Measurements from ENCODE around the gene FOXP1. TPM values are rescaled to one million over a fixed set of nuclear protein-coding genes. Genes with fewer than 3 reads are reported as not detected.

The FOXP1 gene
- polyA plus RNA-seq, 4 donors, result 31.3 to 39.3 (median 33.6) TPM

DNA sequence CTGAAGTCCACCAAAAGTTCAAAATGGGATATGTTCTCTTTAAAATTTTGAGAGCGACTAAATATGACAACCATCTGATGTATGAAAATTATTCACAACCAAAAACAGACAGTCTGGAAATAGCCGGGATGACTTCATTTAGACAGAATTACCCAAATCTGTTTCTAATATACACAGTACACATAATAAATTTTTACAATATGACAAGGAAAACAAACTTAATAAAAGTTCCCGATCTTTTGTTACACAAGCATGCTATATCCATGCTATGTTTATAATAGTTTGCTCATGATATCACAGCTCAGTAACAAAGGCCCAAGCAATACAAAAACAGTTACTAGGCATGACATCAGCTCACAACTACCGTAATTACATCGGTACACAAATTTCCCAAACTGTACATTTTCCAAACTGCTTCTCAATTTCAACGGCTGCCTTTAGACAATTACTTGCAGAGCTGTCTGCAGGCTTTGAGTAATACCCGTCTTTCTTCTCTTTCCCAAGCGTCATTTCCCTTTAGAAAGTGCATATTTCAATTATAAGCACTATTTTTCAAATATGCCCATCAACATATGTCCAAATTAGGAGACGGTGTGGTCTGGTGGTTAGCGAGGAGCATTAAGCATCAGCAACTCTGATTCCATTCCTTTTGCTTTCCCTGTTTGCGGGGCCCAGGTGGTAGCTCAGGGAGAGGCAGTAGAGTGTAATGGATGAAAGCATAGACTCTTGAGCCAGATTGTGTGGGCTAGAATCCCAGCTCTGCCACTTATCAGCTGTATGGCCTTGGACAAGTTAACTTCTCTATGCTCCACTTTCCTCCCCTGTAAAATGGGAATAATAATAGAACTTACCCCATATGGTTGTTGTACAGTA, 481.2 kb downstream of the FOXP1 start:
- DNase-seq (ENCODE audit: low read depth in 4 of 4, low spot score in 3 of 4), result no peak

DNA sequence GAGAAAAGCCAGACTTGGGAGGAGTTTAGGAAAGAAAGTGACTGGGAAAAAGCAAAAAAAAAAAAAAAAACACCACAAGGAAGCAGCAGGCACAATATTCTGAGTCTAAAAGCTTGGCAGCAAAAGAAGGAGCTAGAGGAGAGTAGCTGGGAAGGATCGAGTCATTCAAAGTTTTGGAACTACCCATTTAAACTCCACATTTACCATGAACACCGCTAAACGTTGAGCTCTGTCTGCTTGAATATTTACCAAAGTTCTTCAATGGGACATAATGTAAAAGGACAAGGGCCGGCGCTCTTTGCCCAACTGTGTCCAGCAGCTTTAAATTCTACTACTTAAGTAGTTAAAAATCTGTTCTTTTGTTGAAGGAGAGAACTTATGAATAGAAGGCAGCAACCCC, 481.9 kb downstream of the FOXP1 start:
- DNase-seq (ENCODE audit: low read depth in 4 of 4, low spot score in 3 of 4), result no peak

DNA sequence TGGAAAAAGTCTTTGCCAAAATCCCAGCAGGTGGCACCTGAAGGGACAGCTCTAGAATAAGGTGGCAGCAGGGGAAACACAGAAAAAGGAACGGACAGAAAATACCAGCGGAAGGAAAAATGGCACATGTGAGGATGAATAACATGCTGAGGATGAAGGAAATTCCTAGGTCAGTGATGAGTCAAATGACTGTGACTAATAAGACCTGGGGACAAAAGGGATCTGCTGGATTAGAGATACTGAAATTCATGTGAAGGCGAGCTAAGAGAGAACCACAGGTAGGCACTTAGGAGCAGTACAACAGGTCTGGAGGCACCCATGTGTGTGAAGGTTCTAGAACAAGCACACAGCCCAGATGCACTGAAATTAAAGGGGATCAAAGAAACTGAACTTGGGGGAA, 482.5 kb downstream of the FOXP1 start:
- no peak for DNase-seq (ENCODE audit: low read depth in 4 of 4, low spot score in 3 of 4)

DNA sequence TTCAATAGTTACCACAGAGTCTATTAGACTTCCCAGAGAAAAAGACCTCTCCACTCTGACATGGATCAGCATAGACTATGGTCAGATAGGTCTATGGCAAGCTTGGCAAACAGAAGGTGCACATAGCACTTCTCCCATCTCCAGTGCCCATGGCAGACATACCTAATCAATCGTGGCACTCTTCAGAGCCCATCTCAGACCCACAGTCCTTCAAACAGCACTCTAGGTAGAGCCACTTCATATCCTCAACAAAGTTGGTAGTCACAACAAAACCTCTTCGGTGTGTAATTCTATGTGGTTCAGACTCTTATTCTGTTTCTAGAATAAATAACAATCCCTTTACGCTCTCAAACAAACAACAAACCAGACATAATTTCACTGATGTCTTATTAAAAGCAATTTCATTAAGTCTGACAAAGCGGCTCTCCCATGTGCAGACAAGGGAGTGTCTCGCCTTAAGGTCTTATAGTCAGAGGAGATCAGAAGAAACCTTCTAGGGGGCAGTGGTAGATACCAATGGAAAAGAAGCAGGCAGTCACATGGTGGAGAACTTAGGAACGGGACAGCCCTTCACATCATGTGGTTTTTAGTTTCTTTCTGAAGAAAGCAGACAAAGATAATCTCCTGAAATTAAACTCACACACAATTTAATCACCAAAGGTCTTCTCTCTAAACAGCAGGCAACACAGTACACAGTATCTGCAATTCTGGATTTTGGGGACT, 483.4 kb downstream of the FOXP1 start:
- no peak for DNase-seq (ENCODE audit: low read depth in 4 of 4, low spot score in 3 of 4)

DNA sequence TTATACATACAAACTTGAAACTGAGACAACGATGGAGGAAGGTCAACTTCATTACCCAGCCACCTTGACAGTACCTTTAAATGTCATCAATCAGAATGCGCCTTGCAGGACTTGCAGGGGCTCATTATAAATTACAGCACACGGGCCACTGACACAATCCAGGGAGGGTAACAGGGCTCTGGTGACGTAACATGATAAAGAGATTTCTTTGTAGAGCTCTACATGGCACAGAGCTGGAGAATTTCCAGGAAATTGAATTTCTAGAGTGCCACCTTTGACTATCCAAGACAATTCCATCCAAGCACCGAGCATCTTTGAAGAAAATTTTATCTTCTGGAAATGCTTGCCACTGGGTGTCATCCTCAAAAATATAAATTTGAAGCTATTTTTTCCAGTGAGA, 486.0 kb downstream of the FOXP1 start:
- DNase-seq (ENCODE audit: low read depth in 4 of 4, low spot score in 3 of 4), result no peak

DNA sequence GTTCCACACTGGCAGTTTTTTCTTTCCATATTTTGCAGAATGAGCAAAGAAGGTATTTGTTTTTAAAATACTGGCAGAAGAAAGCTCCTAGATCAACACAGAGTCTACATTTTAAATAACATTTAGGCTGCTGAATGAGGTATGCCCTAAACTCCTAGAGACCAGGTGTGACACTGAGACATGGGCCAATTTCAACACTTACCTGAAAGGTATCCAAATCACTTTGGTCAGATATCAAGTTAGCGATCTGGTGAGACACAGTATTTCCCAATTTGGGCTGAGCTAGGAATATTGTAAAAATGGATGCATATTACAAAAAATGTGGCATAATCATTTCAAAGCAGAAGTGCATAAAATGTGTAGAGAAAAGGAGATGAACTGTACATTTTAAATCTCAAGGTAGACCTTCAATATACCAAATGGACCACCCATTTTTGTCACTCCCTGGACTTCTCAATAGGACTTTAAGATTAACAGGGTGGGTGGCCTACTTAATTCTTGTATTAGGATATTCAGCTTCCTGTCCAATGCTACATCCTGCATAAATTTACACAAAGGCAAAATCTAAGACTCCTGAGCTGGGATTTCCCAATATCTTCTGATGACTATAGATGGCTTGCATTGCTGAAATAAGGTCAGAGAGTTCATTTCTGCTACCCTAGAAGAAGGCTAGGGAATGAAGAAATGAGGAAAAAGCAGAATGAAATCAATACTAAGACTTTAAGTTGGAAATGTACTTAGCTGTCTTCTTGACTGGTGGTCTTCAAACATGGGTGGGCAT, 487.8 kb downstream of the FOXP1 start:
- no peak for DNase-seq (ENCODE audit: low read depth in 4 of 4, low spot score in 3 of 4)

DNA sequence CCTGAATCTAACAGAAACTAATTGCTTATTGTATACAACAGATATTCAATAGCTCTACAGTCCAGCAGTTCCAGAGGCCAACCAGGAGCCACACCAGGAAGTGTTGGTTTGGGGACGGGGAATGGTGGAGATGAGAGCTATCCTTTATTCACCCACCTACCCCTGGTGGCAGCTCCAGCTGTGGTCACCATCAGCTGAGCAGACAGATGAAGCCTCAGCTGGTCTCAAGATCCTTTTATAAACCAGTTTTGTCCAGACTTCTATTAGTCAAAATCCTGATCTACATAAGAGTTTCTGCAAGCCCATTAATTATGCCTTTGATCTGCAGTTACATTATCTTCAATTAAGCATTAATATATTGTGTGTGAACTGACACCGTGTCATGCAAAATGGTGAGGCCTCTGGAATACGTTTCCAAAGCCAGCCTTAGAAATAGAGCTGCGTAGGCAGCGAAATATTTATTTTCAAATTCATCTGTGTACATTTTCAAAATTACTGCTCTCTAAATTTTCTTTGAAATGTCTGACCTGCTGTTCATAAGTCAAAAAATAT, 488.8 kb downstream of the FOXP1 start:
- DNase-seq (ENCODE audit: low read depth in 4 of 4, low spot score in 3 of 4), result no peak

DNA sequence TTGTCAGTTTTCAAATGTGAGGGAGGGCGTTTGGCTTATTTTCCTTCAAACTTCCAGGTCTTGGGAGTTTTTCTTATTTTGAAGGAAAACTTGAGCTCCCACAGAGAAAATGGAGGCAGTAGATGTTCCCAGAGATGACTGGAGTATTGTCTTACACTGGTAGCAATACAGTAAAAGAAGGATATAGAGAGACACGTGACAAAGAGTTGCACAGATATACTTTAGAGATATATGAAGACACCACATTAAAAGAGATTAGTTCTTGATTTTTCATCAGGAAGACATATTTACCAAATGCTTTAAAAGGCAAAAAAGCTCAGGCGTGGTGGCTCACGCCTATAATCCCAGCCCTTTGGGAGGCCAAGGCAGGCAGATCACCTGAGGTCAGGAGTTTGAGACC, 490.9 kb downstream of the FOXP1 start:
- DNase-seq (ENCODE audit: low read depth in 4 of 4, low spot score in 3 of 4), result no peak

DNA sequence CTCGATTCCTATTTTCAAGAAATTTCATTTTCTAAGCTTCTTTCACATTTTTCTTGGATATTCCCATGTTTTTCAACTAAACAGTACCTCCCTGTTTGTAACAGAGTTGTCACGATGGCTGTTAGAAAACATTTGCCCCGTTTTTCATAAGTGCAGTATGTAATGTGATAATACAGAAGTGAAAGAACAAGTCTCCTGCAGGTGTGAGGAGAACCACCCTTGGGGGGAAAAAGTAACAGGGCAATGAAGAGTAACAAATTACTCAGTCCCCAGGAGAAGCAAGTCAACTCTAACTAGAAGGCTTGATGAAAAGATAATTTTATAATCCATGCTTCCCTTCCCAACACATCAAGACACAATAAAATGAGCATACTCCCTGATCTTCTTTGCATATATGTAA, 493.3 kb downstream of the FOXP1 start:
- no peak for DNase-seq (ENCODE audit: low read depth in 4 of 4, low spot score in 3 of 4)

DNA sequence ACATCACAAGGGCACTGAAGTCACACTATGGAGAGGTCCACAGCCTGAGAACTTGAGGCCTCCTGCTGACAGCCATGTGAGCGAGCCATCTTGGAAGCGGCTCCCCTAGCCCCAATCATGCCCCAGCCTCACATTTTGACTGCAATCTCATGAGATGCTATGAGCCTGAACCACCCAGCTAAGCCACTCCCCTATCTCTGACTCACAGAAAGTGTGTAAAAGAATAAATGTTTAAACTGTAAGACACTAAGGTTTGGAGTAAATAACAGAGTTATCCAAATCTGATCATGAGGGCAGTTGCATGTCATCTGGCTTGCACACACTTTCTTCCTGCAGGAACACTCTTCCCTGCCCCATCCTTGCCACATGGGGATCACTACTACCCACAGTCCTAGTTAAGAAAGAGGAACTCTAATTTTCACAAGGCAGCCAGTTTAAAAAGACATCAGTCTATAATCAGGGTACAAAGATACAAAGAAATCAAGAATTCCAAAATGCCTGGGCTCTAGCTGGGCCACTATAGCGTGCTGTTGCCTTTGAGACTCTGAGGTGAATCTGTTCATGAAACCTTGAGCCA, 494.2 kb downstream of the FOXP1 start:
- no peak for DNase-seq (ENCODE audit: low read depth in 4 of 4, low spot score in 3 of 4)

DNA sequence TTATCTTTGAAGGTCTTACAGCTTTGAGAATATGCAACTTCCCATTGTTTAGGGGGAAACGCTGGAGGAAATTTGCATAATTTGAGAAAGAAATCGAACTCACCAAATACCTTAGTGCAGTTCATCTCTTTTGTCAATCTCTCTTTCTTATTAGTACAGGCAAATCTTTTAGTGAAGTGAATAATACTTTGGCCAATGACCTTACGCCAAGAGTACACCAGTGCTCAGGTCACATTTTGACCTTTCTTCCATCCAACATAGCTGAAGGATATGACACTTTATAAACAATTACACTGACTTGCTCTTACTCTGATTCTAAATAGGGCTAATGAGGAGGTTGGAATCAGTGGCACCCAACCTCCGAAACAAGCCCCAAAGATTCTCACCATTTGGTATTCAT, 494.8 kb downstream of the FOXP1 start:
- DNase-seq (ENCODE audit: low read depth in 4 of 4, low spot score in 3 of 4), result no peak

DNA sequence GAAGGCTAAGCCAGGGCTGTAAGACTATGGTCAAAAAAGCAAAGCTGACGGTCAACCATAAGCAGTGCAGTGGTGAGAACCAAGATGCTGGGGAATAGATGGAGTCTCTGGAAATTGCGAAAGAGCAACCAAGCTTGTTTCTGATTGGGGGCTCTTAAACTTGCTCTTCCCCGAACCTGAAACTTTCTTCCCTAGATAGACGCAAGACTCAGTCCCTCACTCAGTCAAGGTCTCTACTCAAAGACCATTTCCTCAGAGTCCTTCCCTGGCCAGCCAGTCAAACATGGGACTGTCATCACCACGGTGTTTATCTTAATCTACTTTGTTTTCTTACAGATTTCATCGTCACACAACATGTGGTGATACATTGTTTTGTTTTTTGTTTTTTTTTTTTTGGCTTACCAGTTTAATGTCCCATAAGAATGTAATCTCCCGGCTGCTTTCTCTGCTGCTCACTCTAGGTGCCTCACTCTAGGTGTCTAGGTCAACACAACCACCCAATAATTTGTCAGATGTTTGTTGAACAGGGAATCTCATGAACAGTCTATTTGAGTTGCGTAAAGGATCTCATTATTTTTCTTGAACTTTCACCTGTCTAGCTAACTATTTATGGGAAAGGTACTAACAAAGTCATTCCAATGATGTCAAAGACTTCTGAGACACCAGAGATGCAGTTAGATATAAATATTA, 495.4 kb downstream of the FOXP1 start:
- no peak for DNase-seq (ENCODE audit: low read depth in 4 of 4, low spot score in 3 of 4)

DNA sequence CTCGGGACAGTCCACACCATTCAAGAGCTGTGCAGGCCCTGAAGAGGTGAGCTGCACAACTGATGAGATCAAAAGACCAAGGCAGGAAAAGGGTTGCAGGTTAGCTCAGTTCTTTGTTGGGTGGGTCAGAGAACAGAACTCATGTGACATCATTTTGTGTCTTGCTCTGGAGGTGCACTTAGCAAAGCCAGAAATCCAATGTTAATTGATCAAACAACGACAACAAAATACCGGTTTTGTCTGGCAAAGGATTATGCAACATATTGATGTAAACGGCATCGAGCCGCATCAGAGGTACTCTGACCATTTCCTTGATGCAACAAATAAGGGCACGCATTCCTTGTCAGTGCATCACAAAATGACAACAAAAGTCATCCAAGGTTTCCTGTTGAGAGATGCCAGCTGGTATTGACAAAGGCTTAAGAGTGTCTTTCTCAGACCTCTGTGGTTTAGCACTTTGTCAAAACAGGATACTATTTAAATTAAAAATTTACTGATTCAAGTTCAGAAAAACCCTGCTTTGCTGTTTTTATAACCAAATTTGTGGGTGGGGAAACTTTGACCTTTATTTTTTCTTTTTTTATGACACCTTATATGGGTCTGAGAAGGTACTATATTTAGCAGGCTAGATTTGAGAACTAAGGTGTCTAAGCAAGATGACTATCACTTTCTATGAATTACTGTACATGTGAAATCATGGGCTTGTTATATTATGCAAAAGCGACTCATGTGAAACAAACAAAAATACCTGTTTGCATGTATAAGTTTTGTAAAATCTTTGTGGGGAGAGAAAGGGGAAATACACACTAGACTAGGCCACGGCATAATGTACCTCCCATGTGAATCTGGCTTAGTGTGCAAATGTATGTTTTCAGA, 496.1 kb downstream of the FOXP1 start:
- DNase-seq (ENCODE audit: low read depth in 4 of 4, low spot score in 3 of 4), result no peak

DNA sequence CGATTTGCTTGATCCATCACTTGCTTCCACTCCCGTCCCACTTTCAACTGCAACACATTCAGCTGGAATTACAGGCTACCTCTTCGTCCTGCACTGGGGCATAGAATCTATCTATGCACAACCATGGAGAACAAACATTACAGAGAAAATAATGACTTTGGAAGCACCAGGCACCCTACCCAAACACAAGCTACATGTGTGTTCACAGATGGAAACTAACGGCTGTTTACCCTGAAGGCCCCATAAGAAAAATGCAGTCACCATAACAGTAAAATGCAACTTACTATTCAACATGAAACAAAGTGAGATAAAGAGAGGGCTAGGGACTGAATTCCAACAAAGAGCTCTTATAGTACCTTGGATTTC, 496.8 kb downstream of the FOXP1 start:
- DNase-seq (ENCODE audit: low read depth in 4 of 4, low spot score in 3 of 4), result no peak

DNA sequence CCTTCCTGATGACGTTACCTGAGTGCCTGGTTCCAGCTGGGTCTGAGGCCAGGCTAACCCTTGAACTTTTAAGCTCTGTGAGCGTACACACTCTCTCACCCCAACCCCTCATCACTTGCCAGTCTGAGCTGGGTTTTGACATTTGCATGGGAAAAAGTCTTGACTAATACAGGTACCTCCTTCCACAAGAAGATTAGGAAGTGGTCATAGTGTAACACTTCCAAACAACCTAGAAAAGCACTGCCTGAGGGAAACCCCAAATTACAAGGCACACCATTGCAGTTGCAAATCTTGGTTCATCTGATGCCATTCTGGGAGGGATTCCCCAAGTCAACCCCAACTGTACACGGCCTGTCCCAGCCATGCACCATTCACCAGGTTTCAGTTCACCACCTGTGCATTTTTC, 499.8 kb downstream of the FOXP1 start:
- DNase-seq (ENCODE audit: low read depth in 4 of 4, low spot score in 3 of 4), result no peak

DNA sequence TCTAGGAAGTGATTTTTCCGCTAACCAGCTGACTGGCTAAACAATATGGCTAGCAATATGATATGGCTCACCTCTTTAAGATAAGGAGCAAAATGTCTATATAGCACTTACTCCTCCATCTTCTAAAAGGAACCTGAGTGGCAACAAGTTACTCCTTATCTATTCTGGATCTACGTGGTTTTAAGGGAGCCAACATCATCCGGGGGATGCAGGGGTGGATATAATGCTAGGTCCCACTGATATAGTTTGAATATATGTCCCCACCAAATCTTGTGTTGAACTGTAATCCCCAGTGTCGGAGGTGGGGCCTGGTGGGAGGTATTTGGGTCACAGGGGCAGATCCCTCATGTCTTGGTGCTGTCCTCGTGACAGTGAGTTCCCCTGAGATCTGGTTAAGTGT, 500.7 kb downstream of the FOXP1 start:
- DNase-seq (ENCODE audit: low read depth in 4 of 4, low spot score in 3 of 4), result no peak

DNA sequence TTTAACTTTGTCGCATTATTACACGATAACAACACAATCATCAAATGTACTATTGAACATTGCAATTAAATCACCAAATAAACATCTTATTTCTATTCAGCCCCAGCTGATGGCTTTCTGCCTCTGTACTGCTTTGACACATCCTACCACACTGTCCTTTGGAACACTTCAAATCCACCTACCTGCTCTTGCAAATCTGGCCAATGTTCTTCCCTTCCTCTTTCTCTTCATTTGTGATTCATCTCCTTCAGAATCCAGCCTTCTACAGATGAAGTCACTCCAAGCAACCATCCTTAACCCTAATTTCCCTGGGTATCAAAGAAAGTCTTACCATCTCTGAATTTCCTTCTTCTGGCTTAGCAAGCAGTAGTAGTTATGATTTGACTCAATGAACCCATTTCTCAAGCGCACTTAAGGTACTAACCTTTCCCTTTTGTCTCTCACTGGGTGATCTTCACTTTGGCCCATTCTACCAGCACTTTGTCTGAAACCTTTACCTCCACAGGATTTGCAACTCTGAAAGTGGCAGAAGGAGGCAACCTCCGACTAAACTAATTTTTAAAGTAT, 502.9 kb downstream of the FOXP1 start:
- DNase-seq (ENCODE audit: low read depth in 4 of 4, low spot score in 3 of 4), result no peak

DNA sequence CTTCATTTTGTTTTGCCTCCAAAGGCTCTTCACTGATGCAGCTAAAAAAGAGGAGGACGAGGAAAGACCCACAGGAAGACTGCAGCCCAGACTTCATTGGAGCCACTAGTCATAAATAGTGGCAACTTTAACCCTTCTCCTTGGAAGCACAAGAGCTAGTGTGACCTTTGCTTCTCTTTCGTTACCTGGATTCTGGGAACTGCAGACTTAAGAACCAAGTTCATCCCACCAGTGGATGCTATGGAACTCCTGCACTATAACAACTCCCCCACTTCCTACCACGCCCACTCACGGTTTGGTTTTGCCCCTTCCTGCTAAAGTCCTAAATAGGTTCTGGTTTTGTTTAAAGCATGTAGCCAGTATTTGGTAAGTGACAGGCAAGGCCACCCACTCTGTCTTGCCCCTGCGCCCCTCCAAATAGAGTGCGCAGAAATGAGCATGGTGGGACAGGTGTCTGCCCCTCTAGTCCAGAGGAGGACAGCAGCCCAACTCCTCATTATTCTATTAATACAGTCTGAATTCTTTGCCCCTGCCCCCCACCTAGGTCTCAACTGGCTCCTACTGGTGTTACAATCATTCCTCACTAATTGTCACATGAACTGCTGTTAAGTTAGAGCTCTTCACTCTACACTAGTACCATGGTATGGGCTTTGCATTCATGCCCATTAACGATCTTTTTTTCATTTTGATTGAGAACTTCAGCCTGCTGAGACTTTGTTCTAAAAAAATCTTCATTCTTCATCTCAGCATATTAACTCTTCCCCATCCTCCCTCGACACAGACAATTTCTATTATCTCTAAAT, 504.6 kb downstream of the FOXP1 start:
- DNase-seq (ENCODE audit: low read depth in 4 of 4, low spot score in 3 of 4), result no peak
